ENCODE measurements around the gene TOX4. TPM values are rescaled to one million over a fixed set of nuclear protein-coding genes. Genes with fewer than 3 reads are reported as not detected.

TOX4 gene
- total and polyA plus RNA-seq, 9 of the 15 experiments (the other 6 are each of a cell fraction or from before 2014, with no cell fraction given) = 9.9 to 76.5 (median 41.0) TPM

DNA sequence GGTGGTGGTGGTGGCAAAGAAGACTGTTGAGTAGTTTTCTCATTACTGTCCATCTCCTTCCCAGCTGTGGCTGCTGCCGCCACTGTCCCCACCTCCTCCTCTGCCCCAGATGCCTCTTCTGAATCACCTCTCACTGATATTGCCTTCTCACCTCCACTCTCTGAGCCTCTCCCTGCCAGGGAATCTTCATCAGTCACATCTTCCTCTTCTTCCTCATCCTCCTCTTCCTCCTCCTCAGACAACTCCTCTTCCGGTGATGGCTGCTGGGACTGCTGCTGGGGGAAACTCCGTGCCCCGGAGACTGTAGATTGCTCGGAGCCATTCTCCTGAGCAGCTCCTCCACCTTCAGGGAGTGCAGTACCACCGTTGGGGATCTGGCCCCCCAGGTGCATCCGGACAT, 46.2 kb downstream of the TOX4 start:
- DNase-seq (ENCODE audit: extremely low read depth in 1 of 4, low spot score in 3 of 4) (no peak), FAIRE-seq (no peak), ATAC-seq (no peak)
- Histone ChIP-seq H3K9me3 (replicated peaks; ENCODE audit: control insufficient read depth, insufficient read depth, low read depth, low read length) (no peaks in the 10 kb centered on the region), H3K4me2 (ENCODE audit: insufficient read depth, low read length) (no peak overlapping the region), H3K9ac (ENCODE audit: insufficient read depth in 1 of 2, low read depth in 2 of 2, low read length in 2 of 2) (peak overlapping the region in 1 of 2 experiments; percentile 35; a peak in 2 of 4 replicates), H2AFZ (ENCODE audit: low read depth, low read length) (no peak overlapping the region), H3K27ac (ENCODE audit: extremely low read depth, low read depth, low read length) (no peak overlapping the region), H3K9me1 (ENCODE audit: control insufficient read depth, insufficient read depth, low read length) (no peaks in the 10 kb centered on the region), H3K36me3 (ENCODE audit: control insufficient read depth, insufficient read depth, low read length) (peaks cover 28% of the 10 kb centered on the region; the same call in 2 of the 3 replicates), H3K27me3 (ENCODE audit: control insufficient read depth in 2 of 2, insufficient read depth in 2 of 2, low read length in 2 of 2) (no peaks in the 10 kb centered on the region), H3K4me1 (replicated peaks in 1 of 2; ENCODE audit: control insufficient read depth in 2 of 2, insufficient read depth in 2 of 2, low read length in 2 of 2) (peaks cover 24 to 35% of the 10 kb centered on the region in 2 experiments), H4K20me1 (replicated peaks; ENCODE audit: control insufficient read depth, insufficient read depth, low read length) (no peaks in the 10 kb centered on the region), H3K79me2 (ENCODE audit: control insufficient read depth, insufficient read depth, low read length) (peaks cover 22% of the 10 kb centered on the region), H3K4me3 (no peak overlapping the region)
- WGBS (ENCODE audit: insufficient coverage, low coverage, missing lambda C conversion rate) = 80% methylated on average over 4 of the region's 7 CpGs
- intact Hi-C loops (cut with micrococcal nuclease) (no loop called here), in situ Hi-C loops (cut with MboI) (no loop called here)
- ChIA-PET POLR2A (interaction anchor here (4.2 kb wide), 1 partner anchor 12 kb away, joined by 23 read pairs; the partner anchor contains the start of gene METTL3), CTCF (ENCODE audit: low intra/inter-chr PET ratio) (no interaction called here)
- TF ChIP-seq NFIC (IDR thresholded peaks at IDR 0.05) (no peak), ZNF140 (CRISPR knock-in tag; IDR thresholded peaks at IDR 0.05) (no peak), ZBTB7A (IDR thresholded peaks at IDR 0.05; ENCODE audit: borderline replicate concordance, control insufficient read depth, low read depth, low read length) (no peak), RBM14 (IDR thresholded peaks at IDR 0.05; ENCODE audit: borderline replicate concordance, insufficient read depth, low read depth, low read length) (no peak)
- TF ChIP-seq, protein P1, sequence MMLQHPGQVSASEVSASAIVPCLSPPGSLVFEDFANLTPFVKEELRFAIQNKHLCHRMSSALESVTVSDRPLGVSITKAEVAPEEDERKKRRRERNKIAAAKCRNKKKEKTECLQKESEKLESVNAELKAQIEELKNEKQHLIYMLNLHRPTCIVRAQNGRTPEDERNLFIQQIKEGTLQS (IDR thresholded peaks at IDR 0.05) = no peak
- TF ChIP-seq, protein P1 (CRISPR knock-in tag; conservative IDR thresholded peaks at IDR 0.05) = no peak
- BruUV-seq (replicated peaks) = no TSS peak
